ENCODE measurements around the gene MSI2.

The MSI2 gene

DNA sequence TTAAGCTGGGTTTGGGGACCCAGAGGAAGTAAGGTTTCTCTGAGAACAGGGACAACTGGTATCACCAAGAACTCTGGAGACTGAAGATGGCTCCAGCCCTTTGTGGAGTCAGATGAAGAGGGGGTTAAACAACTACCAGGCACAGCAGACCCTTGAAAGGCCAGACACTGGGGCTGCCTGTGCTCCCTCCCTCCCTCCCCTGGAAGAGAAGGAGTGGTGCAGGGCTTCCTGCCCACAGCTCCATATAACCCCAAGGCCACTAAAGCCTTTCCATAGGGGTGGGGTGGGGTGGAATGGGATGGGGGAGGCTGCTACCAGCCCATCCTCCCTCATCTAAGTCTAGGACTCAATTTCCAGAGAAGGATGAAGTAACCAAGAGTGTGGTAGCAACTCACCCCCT, 422.1 kb downstream of the MSI2 start:
- no peak for DNase-seq (ENCODE audit: low read depth, low spot score)

DNA sequence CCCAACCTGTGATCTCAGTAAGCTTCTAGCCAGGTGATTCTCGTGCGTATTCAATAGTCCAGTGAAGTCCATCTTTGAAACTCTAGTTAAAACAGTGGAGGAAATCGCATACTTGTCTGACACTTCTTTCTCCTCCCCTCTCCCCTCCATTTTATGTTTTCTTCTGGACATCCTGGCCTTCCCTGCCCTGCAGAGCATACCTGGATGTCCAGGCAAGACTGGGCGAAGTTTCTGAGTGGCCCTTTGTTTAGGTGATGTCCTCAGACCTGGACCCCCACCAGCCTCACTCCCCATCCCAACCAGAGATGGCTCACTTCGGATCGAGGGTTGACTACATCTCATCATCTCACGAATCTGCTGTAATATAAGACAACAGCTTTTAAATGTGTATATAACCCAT, 423.0 kb downstream of the MSI2 start:
- no peak for DNase-seq (ENCODE audit: low read depth, low spot score)

DNA sequence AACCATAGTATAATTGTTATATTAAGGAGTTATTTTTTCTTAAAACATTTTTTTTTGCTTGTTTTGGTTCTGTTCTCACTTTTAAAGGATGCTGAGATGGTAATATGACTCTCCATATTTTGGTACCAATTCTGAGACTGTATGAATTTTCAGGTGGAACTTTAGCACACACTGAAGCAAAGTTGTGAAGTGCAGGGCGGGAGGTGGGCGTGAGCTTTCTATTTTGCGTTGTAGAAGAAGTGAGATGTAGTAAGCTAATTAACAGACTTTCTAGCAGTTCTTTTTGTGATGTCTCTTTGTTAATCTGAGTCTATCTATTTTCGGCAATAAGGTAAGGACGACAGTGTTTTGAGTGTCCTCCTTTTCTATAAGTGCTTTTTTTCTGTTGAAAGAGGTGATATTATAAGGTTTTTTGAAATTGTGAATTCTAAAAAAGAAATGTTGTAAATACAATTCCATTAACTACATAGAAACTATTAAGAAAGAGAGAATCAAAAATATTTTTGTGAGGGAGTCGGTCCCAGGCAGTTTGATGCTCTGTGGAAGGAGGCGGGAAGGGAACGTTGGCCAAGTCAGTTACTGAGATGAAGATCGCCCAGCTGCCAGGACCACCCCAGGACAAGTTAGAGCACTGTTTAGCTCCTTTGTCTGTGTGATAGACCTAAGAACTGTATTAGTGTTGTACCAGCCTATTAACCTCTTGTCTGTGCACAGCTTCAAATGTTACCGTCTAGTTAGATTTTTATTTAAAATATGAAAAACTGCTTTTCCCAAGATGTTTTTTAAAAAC, 423.8 kb downstream of the MSI2 start:
- DNase-seq (ENCODE audit: low read depth, low spot score): no peak

DNA sequence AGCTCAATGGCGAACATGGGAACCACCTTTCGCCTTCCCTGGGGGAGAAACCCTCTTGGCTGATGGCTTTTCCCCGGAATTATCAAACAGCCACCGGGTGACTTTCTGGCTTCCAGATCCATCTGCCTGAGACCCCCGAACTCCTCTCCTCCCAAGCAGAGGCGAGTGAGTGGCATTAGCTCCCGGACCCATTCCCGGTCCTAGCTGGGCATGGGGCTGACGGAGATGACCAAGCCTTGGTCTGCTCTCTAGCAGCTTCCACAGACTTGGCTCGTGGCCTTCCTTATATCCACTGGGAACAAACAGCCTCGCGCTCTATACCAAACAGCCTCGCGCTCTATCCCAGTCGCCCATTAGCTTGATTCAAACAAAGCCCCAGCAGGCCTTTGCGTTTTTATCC, 426.4 kb downstream of the MSI2 start:
- no peak for DNase-seq (ENCODE audit: low read depth, low spot score)

DNA sequence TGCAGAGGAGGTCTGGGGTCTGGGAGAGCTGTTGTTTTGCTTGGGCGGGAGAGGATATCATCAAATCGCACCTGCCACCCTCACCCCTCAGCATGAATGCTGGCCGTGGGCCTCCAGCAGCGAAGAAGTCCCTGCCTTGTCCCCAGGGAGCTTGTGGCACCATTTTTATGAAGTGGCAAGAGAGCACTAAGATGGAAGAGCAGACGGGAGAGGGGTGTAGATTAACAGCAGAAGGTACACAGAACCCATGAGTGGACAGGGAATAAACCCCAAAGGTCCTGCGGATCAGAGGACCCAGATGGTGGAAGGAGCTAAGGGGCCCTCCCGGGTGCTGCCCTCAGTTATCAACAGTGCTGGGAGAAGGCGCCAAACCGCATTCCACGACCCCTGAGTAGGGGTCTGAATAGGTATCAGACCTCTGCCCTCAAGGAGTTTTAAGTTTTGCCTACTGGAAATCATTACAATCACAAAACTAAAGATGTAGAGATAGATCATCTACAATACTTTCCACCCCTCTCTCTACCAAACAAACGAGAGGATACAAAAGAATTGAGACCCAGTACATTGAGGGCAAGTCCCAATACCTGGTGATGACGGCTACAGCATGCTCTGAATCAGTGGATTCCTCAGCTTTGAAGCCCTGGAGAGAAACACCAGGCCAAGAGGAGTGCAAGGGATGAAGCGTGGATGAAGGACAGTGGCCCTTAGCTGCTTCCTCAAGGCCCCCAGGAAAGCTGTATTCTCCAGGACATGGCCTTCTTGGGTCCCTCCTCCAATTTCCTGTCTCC, 428.6 kb downstream of the MSI2 start:
- DNase-seq (ENCODE audit: low read depth, low spot score): no peak

DNA sequence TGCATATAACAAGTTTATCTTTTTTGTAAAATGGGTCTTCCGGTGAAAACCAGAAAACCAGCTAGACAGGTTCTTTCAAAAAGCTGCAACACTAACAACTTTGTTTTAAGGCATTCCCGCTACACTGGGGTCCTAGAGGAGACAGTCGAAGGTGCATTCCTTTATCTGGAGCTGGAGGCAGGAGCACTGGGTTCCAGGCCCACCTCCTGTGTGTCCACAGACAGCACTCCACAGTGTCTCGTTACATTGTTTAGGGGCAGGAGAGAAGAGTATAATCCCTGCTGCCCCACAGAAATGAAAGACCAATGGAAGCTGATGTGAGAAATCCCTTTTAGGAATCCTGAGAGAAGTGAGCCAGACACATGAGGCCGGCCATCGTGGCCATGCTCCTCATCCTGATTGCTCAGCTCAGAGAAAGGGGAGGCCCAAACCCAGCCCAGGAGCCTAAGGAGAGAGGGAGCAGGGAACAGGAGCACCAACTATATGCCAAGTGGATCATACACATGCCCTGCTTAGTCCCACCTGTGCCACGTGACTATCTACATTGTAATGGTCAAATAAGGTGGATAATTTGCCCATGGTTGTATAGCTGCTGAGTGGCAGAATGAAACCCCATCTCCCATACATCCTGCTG, 429.3 kb downstream of the MSI2 start:
- no peak for DNase-seq (ENCODE audit: low read depth, low spot score)

DNA sequence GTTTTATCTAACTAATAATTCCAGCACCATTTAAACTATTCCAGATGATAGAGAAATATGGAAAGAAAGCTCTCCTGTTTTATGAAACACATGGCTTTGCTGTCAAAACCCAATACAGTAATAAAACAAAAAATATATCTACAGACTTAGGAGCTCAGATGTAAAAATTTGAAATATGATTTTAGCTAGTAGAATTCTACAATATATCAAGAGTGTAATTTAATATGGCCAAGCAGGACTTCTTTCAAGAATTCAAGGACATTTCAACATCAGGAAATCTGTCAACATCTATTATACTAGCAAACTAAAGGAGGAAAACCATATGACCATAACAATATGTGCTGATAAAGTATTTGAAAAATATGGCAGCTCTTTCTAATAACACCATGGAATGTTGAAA, 431.3 kb downstream of the MSI2 start:
- no peak for DNase-seq (ENCODE audit: low read depth, low spot score)

DNA sequence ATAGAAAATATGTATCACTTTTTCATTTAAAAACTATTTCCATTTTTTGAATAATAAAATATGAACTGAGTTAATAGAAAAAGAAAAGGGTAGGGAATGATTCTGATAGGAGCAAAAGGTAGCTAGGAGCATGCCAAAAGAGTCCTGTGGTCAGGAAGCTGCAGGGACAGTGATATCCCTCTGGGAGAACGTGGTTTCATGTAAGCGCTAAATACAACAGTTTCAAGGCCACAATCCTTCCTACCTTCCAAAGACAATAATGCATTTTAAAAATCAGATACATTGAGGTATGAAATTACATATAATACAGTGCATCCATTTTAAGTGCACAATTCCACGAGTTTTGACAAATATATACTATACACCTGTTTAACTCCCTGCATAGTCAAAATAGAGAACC, 432.9 kb downstream of the MSI2 start:
- no peak for DNase-seq (ENCODE audit: low read depth, low spot score)

DNA sequence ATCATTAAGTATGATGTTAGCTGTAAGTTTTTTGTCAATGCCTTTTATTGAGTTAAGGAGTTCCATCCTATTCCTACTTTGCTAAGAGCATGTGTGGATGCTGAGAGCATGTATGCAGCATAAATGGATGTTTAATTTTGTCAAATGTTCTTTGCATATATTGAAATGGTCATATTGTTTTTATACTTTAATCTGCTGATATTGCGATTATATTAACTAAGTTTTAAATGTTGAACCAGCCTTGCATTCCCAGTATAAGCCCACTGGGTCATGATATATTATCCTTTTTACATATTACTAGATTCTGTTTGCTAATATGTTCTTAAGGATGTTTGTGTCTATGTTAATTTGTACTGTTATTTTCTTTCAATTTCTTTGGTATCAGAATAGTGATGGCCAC, 435.6 kb downstream of the MSI2 start:
- no peak for DNase-seq (ENCODE audit: low read depth, low spot score)

DNA sequence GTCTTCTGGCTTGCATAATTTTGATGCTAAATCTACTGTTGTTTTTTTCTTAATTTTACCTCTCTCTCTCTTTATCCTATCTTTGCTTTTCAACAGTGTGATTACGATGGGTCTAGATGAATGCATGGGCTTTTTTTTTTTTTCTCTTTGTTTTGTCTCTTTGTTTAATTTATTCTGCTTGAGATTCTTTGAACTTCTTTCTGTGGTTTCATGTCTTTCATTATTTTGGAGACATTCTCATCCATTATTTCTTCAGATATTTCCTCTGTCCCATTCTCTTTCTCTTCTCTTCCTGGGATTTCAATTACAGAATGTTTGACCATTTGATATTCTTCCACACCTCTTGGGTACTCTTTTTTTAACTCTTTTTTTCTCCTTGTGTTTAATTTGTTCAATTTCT, 436.4 kb downstream of the MSI2 start:
- no peak for DNase-seq (ENCODE audit: low read depth, low spot score)

DNA sequence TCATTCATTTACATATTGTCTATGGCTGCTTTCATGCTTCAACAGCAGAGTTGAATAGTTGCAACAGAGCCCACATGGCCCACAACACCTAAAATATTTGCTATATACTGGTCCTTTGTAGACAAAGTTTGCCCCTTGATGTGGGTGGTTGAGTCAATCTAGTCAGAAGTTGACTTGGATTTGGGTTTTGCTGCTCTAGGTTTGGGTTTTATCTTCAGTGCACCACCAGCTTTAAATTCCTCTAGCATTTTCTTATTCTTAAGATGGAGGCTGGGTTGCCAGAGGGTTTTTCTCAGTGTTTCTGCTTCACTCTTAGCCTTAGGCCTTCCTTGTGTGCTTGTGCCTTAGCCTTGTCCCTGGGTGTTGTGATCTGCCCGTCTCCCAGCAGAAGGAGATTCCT, 437.7 kb downstream of the MSI2 start:
- no peak for DNase-seq (ENCODE audit: low read depth, low spot score)

DNA sequence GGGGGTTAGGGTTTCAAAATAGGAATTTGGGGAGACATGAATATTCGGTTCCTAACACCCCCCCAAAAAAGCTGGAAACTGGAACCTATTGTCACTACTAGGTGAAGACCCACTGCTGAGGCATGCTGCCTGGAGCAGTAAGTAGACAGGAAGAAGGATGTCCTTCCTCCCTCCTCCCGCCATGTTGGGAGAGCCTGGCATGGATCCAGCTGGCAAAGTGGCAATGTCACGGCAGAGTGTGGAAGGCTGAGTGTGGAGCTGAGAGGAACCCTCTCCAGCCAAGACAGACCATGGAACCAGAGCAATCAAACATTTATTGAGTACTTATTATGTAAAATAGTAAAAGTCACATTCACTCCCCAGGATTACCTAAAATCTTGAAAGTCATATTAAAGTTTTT, 439.7 kb downstream of the MSI2 start:
- DNase-seq (ENCODE audit: low read depth, low spot score): no peak

DNA sequence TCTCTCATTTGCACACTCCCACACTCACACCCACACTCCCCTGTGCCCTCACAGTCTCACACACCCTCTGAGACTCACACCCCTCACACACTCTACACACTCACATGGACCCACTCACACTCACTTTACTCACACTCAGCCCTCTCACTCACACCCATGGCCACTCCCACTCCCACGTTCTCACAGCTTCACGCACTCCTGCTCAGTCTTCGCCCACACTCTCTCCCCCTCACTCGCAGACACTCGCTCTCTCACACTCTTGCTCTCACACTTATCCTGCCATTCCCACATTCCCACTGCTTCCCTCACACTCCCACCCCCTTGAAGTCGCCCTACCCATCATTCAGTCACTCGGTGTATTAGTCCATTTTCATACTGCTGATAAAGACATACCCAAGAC, 440.9 kb downstream of the MSI2 start:
- no peak for DNase-seq (ENCODE audit: low read depth, low spot score)

DNA sequence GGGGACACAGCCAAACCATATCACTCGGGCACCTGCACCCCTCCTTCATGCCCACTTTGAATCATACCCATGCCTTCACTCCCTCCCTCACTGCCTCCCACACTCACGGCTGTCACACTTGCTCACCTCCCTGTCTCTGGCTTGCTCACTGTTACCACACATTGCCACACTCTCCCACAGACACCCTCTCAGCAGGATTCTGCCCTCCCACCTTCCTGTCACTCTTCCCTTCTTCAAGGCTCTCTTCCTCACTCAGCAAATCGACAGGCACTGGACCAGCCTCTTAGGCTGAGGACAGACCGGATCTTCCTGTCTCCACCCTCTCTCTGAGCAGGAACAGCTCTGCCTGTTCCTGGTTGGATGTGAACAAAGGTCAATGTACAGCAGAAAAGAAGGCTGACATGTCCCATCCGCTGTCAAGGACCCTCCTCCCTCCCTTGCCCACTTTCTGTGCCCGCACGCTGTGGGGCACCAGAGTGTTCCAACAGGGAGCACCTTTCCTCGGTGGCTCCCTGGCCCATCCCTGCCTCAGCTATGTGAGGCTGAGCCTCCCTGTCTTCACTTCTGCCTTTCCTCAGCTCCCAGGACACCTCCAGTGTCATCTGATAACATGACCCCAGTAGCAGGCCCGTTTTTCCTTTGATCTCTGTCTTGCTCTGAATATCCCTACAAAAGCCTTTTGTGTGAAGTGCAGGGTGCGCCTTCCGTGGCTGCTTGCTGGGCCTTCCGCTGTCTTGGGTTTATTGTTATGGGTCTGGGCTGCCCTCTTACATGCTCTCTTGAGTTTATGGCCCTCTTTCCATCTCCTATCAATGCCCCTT, 441.8 kb downstream of the MSI2 start:
- no peak for DNase-seq (ENCODE audit: low read depth, low spot score)

DNA sequence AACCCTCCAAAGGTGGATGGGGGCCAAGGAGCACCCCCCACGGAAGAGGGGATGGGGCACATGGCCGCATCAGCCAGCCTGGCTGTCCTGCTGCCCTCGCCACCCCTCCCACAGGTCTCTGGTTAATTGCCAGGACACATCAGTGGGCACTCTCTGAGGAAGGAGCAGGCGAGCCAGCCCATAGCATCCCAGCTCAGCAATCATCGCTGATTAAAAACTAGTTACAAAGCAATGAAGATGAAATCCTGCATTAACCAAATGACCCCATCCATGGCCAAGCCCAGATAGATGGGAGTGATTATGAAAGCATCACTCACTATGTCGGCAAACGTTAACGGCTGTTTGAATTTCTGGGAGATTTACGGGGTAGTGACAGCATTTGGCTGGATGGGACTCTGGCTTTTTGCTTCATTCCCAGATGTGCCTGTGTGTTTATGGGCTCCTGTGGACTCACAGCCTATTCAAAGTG, 443.5 kb downstream of the MSI2 start:
- DNase-seq (ENCODE audit: low read depth, low spot score): no peak

DNA sequence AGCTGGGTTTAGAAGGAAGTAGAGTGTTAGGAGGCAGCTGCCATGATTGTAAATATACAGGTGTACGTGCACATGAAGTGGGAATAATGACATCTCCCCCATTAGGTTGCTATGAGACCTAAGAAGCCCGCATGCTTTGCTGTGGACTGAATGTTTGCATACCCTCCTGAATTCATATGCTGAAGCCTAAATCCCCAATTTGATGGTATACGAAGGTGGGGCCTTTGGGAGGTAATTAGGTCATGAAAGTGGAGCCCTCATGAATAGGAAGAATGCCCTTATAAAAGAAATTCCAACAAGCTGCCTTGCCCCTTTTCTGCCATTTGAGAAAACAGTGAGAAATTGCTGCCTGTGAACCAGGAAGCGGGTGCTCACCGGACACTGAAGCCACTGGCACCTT, 444.8 kb downstream of the MSI2 start:
- DNase-seq (ENCODE audit: low read depth, low spot score): no peak

DNA sequence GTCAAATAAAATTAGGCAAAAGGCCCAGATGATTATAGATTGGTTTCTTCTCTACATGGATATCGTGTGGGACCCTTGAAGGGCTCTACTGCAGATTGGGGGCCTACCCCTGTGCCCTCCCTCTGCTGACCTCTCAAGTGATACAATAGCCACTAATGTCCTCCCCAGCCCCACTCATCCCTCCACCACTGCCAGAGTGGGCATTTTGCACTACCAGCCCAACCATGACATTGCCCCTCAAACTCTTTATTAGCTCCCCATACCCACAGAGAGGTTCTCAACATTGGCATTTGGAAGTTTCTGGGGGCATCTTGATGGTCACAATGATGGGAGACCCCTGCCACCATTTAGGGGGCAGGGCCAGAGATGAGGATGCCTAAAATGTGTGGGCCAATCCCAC, 446.9 kb downstream of the MSI2 start:
- DNase-seq (ENCODE audit: low read depth, low spot score): no peak

DNA sequence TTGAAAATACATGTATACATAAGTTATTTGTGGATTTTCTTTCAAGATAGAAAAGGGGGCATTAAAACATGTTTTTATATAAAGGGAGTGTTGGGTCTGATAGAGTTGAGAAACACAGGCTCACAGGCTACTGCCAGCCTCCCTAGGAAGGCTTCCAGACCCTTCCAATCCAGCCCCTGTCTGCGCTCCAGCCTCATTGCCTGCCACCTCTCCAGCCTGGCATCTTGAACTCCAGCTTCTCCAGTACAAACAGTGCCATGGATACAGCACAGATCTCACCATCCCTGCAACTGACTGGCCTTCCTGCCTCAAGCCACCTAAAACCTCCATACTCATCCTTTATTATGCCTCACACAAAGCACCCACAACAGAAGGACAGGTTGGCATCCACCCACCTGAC, 448.1 kb downstream of the MSI2 start:
- no peak for DNase-seq (ENCODE audit: low read depth, low spot score)

DNA sequence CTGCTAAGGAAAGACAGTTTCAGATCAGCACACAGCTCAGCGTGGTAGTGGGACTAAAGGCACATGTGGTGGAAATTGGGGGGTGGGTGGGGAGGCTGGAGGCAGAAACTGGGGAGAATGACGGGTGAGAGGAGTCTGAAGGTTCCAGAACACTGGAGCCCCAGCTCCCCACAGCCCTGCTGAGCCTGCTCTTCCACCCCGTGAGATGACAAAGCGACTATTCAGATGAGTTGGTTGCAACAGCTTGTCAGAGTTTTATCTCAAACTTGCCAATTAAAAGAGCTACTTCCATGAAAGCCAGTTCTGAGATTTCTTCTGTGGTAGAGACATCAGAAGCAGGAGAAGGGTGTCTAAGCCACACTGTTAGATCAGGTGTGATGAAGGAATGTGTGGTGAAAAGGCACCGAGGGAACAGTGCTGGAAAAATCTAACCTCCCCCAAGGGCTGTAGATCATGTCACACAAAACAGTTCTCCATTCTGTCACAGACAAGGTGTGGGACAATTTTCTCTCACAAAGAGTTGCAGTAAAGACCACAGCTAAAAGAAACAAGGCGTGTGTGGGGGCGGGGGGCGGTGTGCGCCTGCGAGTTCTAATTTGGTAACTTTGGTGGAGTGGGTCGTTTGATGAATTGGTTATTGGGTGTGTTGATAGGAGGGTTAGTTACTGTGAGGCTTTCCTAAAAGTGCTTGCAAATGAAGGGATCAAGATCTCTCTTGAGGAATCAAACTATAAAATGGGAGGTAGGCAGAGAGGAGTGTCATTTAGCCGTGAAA, 449.8 kb downstream of the MSI2 start:
- DNase-seq (ENCODE audit: low read depth, low spot score): no peak

DNA sequence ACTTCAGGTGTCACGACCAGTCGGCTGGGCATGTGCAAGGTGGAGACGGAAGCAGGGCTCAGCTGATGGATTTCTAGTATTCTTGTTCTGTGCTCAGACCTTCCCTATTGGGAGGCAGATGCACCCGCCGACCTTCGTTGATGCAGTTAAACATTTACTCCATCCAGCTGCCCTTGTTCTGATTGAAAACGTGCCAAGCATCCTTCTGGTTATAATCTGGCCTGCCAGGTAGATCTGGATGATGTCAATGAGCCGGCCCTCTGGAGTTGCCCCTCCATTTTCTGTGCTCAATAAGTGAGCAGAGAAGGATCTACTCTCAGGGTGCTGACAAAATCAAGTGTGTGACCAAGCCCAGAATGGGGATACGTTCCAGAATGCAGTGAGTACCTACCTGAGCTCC, 450.4 kb downstream of the MSI2 start:
- no peak for DNase-seq (ENCODE audit: low read depth, low spot score)

DNA sequence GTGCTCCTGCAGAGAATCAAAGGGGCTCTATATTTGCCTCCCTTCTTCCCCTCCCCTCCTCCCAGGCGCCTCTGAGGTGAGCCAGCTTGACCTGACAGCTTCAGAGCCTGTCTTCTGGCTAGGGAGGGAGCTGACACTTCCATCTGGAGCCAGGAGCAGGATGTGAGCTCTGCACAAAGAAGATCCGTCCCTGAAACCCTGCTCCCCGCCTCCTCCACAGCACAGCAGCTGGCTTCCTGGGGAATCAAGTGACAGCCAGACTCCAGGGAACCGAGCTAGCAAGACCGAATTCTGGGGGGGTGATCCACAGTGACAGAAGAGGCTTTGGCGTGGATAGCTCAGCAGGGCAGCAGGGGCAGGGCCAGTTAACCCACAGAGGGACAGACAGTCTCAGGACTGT, 451.6 kb downstream of the MSI2 start:
- DNase-seq (ENCODE audit: low read depth, low spot score): no peak
